HFF-Myc (cell line): ENCODE measurements around the gene SHQ1.

Experiments used
- DNase-seq: peaks from one replicate; pipeline ENCODE4 v3.0.0-alpha.2; 2011; ENCODE audit warnings: low read depth; ENCODE audit errors: extremely low read depth
- H3K4me3 ChIP-seq: replicated peaks from 2 replicates; pipeline ENCODE4 v1.5.1; 2011; ENCODE audit warnings: low read depth, mild to moderate bottlenecking, control low read depth, low read length
- TF ChIP-seq, protein P1 (sequence below): IDR thresholded peaks from 2 replicates; pipeline ENCODE4 v1.5.1; 2012; ENCODE audit warnings: mild to moderate bottlenecking, low read depth, low read length, control low read depth; ENCODE audit errors: missing control alignments

Gene SHQ1

DNA sequence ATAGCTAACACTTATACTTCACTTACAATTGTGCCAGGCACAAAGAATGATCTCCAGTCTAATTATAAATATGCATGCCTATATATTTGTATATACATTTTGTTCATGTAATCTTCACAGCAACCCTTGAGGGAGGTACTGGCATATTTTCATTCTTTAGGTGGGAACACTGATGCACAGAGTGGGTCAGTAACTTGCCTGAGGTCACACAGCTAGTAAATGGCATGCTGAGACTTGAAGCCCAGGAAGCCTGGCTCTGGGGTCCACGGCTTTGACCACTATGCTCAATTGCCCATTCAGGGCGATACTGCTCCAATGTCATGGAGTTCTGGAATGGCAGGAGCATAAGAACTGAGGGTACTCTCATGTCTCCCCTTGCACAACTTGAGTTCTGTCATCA is 139.8 kb downstream of the SHQ1 start:
- TF ChIP-seq, protein P1, sequence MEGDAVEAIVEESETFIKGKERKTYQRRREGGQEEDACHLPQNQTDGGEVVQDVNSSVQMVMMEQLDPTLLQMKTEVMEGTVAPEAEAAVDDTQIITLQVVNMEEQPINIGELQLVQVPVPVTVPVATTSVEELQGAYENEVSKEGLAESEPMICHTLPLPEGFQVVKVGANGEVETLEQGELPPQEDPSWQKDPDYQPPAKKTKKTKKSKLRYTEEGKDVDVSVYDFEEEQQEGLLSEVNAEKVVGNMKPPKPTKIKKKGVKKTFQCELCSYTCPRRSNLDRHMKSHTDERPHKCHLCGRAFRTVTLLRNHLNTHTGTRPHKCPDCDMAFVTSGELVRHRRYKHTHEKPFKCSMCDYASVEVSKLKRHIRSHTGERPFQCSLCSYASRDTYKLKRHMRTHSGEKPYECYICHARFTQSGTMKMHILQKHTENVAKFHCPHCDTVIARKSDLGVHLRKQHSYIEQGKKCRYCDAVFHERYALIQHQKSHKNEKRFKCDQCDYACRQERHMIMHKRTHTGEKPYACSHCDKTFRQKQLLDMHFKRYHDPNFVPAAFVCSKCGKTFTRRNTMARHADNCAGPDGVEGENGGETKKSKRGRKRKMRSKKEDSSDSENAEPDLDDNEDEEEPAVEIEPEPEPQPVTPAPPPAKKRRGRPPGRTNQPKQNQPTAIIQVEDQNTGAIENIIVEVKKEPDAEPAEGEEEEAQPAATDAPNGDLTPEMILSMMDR: no peak
- no peak overlapping the region for H3K4me3 ChIP-seq
- no peak for DNase-seq

DNA sequence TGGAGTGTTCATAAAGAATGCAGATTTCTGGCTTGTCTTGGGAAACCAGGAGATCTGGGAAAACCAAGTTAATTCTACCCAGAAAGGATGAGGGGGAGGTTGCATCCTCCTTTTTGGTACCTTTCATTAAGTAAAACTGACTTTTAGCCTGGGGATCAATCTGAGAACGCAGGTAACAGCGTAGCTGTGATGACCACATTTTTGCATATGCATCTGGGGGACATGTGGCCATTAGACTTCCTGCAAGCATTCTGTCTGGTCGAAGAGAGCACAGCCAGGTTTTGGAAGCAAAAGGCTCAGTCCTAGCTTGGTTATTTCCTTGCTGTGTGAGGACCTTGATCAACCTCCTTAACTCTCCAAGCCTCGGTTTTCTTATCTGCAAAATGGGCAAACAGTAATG is 145.2 kb downstream of the SHQ1 start:
- no peak for DNase-seq
- H3K4me3 ChIP-seq: no peak overlapping the region
- TF ChIP-seq, protein P1: no peak

GRCh38 chr3:72702390-72702789 is 145.9 kb downstream of the SHQ1 start:
- DNase-seq: no peak

GRCh38 chr3:72700106-72700505 is 148.1 kb downstream of the SHQ1 start:
- no peak overlapping the region for H3K4me3 ChIP-seq
- TF ChIP-seq, protein P1: no peak
- DNase-seq: no peak

More at GRCh38 chr3:72702390-72702789, 145.9 kb downstream of the SHQ1 start:
- no peak overlapping the region for H3K4me3 ChIP-seq
- TF ChIP-seq, protein P1: no peak

- TF ChIP-seq, protein P1: no peak
- H3K4me3 ChIP-seq: no peak overlapping the region
- DNase-seq: no peak
Measured at GRCh38 chr3:72699631-72700030, 148.6 kb downstream of the SHQ1 start.
